Uterus (tissue), 2 donors: ENCODE data around the gene RNF41.
A peak's percentile ranks its signal among the peaks of the same experiment; 100 is the strongest.

Experiments
- CTCF ChIP-seq, 4 experiments: fragments of 200-600 bp in 2 of 4; fragments of 450-650 bp in 2 of 4; sonication (generic) in 2 of 4; IDR thresholded peaks; one replicate each; pipeline ENCODE4 v1.5.1; 2016 to 2019; ENCODE audit warnings: antibody characterized with exemption in 4 of 4, mild to moderate bottlenecking in 2 of 4, moderate library complexity in 1 of 4
- POLR2A ChIP-seq, 2 donors: fragments of 450-650 bp; IDR thresholded peaks; one replicate each; pipeline ENCODE4 v1.6.1; 2016; ENCODE audit warnings: antibody characterized with exemption in 2 of 2, mild to moderate bottlenecking in 1 of 2, moderate library complexity in 1 of 2

- peak in 1 of 2 donors; percentile 55 for TF ChIP-seq POLR2A (IDR thresholded peaks at IDR 0.05)
- peak; percentile 36 to 90 (median 90) for TF ChIP-seq CTCF (IDR thresholded peaks at IDR 0.05)
Observed at GRCh38 chr12:56258068-56258819, 36.5 kb upstream of the RNF41 start, which contains the start of gene ANKRD52.
